Suppressor macrophage (primary cell): ENCODE results near the gene OPN1SW.

Source experiments
- DNase-seq, 4 experiments: peaks; one replicate each; pipeline ENCODE4 v3.0.0-alpha.2; 2020 to 2022

The OPN1SW gene

DNA sequence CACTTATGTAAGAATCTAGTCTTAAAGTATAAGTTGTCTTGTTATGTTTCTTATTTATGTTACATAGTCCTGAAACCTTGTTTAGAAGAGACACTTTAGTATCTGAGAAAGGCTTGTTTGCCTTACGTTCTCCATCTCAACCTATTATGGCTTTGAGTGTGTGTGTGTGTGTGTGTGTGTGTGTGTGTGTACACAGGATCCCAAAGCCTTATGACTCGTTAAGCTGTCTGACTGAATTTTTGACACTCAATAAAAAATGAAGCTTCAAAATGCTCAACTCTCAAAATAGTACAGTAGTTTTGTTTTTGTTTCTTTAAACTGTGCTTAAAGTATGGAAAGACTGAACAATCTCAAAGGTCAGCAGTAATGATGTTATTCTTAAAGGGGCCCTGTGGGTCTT is 18.4 kb downstream of the OPN1SW start:
- DNase-seq = no peak

DNA sequence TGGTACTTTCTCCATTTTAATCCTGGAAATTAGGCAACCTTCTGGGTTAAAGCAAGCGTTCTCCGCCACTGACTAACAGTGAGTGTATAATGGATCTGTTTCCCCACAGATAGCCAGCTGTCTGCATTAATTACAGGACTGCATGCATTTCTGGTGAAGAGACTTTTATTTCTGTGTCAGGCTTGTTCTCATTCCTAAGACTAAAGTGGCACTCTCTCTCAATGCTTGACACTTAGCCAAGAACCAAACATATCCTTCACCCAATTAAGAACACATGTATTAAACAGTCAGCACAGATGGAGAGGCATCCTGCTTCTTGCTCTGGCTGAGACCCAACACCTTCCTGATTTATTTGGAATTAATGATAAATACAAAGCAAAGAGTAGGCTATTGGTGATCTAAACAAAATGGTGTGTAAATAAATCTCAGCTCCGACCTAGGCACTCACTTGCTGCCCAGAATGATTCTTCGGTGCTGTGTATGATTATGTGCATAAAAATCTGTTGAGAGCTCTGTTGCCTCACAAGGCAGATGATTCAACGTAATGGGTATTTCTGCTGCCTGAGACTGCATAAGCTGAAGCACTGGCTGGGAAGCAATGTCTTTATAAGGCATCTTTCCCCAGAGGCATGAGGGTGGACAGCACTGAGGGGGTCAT is 19.6 kb downstream of the OPN1SW start:
- no peak for DNase-seq

DNA sequence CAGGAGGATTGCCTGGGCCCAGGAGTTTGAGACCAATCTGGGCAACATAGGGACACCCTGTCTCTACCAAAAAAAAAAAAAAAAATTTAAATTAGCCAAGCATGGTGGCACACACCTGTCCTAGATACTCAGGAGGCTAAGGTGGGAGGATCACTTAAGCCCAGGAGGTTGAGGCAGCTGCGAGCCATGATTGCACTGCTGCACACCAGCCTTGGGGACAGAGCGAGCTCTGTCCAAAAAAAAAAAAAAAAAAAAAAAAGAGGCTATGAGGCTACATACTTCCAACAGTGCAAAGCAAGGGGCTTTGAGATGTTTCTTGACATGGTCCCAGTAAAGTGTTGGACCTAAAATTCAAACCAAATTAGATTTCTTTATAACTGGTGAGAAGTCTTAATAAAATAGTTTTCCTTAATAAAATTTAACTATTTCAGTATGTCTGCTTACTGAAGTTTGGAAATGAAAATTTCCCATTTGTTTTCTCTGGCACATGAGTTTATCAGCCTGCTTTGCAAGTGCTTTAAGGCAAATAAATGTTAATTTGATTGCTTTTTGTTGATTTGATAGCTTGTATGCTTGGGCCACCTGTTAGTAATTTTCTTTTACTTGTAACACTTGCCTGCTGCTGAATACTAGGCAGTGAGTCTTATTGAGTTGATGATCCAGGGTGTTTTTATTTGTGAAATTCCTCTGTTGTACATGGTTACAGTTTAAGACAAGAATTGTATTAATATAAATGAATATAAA is 20.3 kb downstream of the OPN1SW start:
- DNase-seq = no peak

DNA sequence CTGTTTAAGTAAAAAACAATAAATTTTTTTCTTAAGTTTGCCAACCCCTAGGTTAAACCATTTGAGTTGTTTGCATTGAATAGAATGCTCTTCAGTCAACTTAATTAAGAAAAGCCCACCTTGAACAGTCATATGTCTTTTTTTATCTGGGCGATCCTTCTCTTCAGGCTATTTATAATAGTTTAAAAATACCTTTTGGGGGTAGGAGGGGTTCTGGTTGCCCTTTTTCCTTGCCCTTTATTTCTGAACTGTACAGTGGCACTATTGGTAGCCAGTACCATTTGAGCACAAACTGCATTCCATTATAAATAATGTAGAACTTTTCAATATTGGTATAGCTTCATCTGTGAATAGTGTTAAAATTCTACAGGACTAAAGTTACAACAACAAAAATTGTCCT is 23.3 kb downstream of the OPN1SW start:
- no peak for DNase-seq

DNA sequence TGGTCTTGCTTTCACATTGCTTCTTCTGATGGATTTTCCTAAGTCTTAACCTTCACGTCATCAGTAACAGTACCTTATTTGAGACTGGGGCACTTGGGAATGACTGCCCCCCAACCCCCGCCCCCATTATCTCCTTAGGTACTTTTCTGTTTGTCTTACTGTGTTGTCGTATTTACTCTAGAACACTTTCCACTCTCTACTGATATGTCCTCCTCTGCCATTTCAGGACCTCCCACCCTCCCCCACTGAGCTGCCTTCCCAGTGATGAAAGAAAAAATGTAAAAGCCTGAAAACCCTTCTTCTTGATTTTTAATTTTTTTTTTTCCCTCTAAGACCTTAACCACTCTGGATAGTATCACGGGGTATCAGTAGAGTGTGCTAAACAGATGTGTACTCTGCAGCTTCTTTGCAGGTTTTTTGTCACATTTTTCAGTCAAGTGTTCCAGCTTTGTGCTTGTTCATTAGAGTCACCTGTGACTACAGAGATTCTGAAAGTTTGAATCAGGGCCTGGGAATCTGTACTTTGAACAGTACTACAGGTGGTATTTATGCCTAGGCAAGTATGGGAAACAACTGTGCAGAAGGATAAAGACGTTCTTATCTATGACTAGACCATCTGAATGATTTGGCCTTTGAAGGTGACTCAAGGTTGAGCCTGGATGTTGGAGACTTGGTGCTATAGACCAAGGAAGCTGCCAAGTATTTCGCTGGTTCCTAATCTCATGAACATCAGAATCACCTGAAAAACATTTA is 28.1 kb downstream of the OPN1SW start:
- no peak for DNase-seq

DNA sequence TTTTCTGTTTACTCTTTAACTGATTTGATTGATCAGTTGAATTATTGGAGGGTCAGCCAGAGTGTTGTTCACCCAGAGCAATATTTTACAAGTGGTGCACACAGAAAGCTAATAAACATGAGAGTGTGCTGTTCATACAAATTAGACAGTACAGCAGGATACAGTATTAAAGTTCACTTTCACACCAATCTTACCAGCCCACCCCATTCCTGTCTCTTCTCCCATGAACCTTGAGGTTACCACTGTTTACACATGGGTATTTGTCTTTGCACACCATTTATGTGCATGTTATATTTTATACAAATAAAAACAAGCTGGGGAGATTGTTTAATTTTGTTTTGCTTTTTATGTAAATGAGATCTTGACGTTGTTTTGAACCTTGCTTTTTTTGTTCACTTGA is 29.9 kb downstream of the OPN1SW start:
- no peak for DNase-seq

DNA sequence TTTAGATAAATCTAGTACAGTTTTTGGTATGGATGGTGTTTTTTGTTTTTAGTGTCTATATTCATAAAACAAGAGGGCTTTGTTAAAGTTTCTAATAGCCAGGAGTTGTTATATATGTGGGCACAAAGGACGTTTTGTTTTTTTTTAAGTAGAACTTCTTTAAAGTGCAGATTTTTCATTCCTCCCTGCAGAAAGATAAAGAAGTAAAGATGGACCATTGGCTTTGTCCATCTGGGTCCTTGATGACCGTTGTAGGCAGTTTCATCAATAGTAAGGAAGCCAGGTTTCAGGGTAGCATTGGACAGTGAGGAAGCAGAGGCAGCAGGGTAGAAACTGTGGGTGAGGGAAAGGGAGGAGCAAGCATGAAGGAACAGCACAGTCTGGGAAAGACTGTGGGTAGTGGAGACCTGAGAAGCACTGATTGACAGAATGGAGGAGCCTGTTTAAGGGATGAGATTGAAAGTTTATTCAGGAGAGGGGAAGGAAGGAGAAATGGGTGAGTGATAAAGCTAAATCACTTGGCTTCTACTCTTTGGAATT is 31.2 kb downstream of the OPN1SW start:
- DNase-seq = peak in 3 of 4 experiments; percentile 34 to 46 (median 45)

DNA sequence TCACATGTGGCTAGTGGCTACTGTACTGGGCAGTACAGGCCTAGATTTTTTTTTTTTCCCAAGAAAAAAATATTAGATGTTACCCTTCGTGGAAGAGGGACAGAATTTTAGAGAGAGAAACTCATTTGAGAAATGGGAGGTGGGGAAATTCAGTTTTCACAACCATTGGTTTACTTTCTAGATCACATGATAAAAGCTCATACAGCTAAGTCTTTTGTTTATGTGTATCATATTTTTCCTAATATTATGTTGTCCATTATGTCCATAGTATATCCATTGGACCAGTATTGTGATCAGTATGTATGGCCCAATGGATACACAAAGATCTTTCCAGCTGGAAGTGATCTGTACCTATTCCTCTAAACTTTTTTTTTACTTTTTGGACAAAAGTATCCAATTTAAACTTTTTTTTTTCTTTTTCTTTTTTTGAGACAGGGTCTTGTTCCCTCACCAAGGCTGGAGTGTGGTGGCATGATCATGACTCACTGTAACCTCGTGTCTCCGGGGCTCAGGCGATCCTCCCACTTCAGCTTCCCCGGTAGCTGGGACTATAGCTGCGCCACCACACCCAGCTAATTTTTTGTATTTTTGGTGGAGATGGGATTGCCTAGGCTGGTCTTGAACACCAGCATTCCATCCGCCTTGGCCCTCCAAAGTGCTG is 32.4 kb downstream of the OPN1SW start:
- DNase-seq = peak; percentile 41 to 69 (median 66)

DNA sequence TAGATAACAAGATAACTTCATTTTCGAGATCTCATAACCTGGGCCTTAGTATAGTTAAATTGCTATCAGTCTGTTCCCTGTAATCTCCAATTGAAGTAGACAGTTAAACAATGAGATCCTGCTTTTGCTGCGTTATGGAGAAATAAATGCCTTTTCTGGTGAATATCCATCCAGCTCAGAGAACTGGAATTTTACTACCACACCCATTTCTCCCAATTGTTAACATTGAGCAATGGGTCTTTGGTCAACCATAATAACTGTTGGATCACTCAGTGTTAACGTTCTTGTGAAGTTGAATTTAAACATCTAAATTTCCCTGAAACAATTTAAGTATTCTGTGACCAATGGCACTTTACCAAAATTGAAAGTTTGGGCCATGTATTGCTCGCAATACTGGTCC is 33.4 kb downstream of the OPN1SW start:
- DNase-seq = no peak

DNA sequence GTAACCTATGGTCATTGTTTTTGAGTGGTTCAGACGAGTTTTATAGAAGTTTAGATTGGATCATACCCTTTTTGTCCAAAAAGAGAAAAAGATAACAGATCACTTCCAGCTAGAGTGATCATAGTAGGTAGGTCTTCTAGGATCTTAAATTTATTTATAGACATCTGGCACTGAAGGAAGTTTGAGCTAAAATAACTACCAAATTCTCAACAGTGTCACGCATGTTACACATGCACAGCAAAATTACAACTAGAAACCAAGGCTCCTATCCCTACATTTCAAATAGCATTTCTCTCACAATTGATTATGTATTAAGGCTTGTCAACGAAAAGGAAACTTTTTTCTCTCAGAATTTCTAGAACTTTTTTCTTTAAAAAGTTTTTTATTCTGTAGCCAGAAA is 34.1 kb downstream of the OPN1SW start:
- no peak for DNase-seq

DNA sequence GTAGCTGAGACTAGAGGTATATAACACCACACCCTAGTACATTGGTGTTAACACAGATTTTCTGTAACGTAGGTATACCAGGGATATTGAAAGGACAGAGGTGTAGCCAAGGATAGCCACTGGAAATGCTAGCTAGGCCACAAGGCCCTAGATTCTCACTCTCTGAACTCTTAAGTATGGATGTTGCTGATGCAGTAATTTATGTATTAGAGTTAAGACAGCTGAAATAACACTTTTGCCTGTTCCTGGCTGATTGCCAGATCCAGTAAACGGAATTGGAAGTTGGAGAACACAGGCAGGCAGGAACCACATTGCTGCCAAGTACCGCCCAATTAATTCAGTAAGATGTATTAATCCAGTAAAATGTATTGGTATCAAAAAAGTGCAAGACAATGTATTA is 34.6 kb downstream of the OPN1SW start:
- DNase-seq = peak in 3 of 4 experiments; percentile 22 to 59 (median 41)

DNA sequence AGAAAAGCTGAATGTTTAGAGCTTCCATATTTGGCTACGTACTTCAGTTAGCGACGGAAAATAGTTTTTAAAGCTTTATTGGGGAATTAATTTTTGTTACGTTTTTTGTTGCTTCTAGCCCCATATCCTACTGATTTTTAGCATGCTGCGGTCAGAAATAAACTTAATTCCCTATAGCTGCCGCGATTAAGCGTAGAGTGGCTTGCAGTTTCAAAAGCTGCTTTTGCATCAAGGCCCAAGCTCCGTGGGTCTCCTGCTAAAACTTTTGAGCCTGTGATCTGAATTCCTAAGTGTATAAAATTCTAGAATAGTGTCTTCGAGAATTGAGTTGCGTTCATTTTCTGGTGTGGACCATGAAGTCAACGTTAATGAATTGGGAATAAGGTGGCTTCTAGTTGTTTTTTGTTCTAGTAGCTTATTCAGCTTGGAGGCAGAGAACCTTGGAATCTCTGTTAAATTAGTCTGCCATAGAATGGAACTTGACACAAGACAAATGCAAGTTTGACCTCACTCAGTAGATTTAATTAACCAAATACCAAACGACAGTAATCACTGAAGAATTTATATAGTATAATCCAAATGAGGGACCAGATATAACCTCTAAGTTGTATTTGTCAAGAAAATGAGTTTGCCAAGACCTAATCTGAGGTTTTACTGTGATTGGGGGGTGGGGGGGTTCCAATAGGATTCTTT is 35.5 kb downstream of the OPN1SW start:
- DNase-seq = no peak

DNA sequence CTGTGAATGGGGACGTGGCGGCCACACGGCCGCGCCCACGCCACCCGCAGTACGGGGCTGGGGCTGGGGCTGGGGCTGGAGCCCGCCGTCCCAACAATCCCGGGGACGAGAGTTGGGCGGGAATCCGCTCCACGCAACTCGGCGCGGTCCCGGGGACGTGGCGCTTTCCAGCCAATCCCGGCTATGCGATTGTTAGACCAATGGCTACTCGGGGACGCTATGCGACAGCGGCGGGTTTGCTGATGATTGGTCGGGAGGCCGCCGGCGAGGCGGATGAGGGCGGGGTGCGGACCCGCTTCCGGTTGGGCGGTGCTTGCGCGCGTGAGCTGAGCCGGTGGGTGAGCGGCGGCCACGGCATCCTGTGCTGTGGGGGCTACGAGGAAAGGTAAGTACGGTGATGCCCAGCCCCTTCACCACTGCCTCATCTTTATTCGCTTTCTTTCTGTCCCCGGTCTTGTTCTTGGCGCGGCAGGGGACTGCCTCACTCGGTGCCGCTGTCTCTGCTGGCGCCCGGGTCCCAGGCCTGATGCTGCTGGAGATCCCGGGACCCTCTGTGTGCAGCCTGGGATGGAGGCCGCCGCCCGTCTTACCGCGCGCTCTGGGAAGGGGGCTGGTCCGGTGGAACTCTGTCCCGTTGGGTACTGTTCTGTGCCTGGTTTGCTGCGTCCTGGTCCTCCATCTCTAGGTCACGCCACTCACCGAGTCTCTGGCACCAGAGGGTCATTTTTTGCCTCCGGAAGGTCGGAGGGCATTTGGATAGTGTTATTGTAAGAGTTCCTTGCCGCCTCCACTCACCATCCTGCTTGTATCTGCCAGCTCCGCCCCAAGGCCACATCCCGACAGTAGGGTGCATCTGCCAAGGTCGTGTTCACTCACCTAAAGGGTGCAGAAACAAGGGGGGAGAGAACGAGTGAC is 36.3 kb downstream of the OPN1SW start, which contains the start of gene CALU:
Gene CALU (plus strand): TSS at position 312 of the 915 bp plus-strand sequence. CDS start 9,225 bp downstream, outside the sequence.
- peak; percentile 95 to 98 (median 98) for DNase-seq

DNA sequence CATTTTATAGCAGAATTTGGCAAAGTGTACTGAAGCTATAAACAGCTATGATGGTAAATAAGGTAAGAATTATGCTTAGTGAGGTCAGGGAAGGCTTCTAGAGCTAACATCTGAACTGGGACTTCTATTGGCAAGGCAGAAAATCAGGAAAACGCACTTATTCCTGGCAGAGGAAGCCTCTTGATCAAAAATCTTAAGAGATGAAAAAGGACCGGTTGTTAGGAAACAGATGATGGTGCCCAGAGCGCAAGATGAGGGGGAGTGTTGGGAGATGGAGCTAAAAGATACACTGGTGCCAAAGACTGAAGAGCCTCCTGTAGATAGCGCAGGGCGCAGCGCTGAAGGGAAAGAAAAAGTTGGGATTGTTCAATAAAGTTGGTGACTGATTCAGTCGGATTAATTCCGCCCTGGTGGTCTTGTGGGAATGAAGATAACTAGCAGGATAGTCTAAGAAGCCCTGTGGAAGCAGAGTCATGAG is 37.0 kb downstream of the OPN1SW start:
- peak in 1 of 4 experiments; percentile 10 for DNase-seq

DNA sequence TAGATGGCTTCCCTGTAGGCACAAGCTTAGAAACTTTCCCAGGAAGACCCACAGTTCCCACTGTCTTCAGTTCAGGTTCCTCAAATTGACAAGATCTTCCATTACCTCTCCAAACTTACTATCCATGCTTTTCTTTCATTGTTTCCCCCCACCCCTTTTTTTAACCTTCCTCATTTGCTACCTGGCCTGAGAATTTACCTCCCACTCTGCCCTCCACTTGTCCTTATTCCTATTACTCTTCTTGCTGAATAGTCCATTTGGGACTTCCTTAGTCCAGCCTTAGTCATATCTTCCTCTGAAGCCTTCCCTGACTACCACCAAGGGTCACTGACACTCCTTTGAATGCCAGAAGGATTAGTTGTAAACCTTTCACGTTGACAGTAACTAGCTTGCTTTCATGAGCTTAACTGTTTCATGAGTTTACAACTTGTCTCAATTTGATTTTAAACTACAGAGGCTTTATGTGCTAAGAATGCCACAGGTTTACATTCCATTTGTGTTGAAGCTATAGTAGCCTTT is 37.7 kb downstream of the OPN1SW start:
- DNase-seq = peak; percentile 25 to 51 (median 39)

DNA sequence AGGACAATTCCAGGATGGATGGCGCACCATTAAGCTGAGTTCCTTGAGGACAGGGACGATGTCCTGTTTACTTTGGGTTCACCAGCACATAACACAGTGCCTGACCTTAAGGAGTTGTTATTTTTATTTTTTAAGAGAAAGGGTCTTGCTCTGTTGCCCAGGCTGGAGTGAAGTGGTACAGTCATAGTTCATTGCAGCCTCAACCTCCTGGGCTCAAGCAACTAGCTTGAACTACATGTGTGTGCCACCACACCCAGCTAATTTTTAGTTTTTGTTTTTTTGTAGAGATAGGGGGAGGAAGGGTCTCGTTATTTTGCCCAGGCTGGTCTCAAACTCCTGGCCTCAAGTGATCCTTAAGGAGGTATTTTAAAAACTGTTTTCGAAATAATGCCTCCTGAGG is 38.2 kb downstream of the OPN1SW start:
- no peak for DNase-seq

DNA sequence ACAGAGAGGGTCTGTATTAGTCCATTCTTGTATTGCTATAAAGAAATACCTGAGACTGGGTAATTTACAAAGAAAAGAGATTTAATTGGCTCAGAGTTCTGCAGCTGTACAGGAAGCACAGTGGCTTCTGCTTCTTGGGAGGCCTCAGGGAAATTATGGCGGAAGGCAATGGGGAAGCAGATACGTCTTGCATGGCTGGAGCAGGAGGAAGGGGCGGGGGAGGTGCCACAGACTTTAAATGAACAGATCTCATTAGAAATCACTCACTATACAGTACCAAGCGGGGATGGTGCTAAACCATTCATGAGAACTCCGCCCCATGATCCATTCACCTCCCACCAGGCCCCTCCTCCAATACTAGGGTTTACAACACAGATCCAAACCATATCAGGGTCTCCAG is 40.2 kb downstream of the OPN1SW start:
- peak; percentile 61 to 83 (median 76) for DNase-seq

DNA sequence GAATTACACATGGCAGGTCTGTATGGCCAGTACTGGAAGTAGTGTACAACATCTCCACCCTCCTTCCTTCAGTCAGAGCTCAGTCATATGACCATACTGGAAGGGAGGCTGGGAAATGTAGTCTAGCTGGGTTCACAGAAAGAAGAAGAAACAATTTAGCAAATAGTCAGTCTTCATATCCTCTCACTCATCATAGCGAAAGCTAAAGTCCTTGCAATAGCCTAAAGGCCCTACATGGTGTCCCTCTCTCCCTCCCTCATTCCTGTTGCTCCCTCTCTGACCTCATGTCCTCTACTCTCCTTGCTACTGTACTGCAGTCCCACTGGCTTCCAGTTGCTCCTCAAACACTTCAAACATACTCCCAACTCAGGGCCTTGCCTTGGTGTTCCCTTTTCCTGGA is 40.7 kb downstream of the OPN1SW start:
- DNase-seq = peak; percentile 47 to 78 (median 64)

DNA sequence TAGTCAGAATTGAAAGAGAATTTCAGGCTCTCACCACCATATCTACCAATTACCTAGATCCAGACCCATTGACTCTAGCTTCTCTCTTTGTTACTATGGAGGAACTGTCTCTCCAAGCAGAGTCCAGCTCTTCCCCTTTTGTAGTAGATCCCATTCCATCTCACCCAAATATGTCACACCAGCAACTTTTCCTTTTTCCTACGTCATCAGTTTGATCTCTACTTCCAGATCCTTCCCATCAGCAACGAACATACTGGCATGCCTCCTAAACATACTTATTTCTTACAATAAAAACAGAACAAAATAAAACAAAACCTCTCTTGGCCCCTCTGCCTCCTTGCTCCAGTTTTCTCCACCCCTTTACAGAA is 42.3 kb downstream of the OPN1SW start:
- peak; percentile 52 to 75 (median 65) for DNase-seq

DNA sequence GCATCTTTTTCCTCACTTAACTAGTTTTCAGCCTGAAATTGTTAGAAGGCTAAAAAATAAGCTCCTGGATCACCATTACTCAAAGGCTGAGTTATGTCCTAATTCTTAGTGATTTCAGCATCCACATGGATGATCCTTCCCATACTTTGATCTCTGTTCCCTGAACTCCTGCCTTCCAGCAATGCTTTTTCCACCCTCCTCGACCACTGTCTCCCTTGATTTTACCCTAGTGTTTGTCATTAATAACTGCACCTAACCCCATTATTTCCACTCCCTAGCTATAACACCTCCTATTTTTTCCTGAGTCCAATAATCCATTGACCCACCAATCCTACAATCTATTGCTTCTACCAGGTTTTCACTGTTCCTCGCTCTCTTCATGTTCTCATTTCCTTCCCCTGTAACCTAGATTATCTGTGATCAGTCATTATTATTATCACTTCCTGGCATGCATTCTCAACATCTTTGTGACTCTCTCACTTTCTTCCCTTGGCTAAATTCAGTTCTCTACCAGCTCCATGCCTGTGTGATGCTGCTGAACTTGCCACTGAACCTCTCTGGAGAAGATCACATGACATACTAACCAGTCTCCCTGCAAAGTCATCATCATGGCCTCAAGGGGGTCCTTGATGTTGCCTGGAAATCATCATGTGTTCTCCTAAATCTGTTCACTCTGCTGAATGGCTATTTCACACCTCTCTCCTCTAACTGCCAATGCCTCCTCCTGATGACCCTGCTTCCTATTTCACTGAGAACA is 42.9 kb downstream of the OPN1SW start:
- no peak for DNase-seq
